Left colon (tissue), 2 donors: ENCODE measurements around the gene CD177. TPM values are rescaled to one million over a fixed set of nuclear protein-coding genes. Genes with fewer than 3 reads are reported as not detected.
"Not testable (repeated sequence)": the region's sequence is repeated elsewhere in the genome, so short reads cannot be mapped to it uniquely, and the experiment has no call there.

ENCODE experiments used
- ATAC-seq: fragments of 200-7000 bp; cut with Tn5 transposase; one replicate; pipeline ENCODE4 v1.9.1; 2020; ENCODE audit warnings: mild to moderate bottlenecking, moderate library complexity
- DNase-seq, 2 donors: peaks; one replicate each; pipeline ENCODE4 v3.0.0-alpha.2; 2020
- intact Hi-C, 2 donors: fragments of 100-400 bp; cut with DNase I in 1 of 2; cut with micrococcal nuclease in 1 of 2; formaldehyde crosslinking; loops; one replicate each; pipeline versions ENCODE4 v1.11.2 to v1.14.0; 2022; cut with DNase I, micrococcal nuclease
- total RNA-seq, 2 donors: library from RNA; stranded (reverse); fragmentation: NEBNext Ultra II Directional; extraction: Animal tissue kit (Norgen Biotek cat#: 25700); gene quantifications; one replicate each; pipeline ENCODE4 v1.2.1, GENCODE V29; 2021
- donor health status: DM: no; HTN: no; CAD: no.
- donor health status: DM: yes; HTN: yes; CAD: no.

The CD177 gene
- total RNA-seq, 2 donors from 2014 or later = 376 to 475 TPM

DNA sequence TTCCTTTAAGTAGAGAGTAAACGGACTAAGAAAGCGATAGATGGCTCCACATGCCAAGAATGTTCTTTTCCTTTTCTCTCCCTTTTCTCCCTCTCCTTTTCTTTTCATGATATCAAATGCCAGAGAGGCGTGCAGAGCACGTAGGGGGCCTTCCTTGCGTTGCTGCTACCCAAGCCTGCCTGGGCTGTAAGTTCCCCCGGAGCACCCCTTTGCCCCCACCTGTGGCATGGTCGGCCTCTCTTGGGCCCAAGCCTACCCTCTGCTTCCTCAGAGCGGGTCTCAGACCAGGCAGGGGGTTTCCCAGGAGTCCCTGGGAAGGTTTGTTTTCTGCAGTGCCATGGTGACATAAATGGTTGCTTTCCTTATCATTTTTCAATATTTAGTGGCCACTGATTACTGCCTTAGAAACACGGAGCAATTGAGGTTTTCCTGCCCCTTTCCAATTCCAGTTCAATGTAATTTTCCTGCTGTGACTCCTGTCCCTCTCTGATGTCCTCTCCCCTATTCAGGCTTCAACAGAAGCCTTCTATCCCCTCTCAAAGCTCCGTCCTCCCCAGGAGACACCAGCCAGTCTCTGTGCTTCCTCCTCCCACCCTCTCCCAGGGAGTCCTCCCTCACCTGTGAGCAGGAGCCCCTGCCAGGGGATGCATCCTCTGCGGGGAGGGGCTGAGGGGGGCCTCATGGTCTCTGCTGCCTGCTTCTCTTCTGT lies 22.6 kb upstream of the CD177 start:
- ATAC-seq = no peak
- DNase-seq = no peak
- intact Hi-C loops = no loop called here

DNA sequence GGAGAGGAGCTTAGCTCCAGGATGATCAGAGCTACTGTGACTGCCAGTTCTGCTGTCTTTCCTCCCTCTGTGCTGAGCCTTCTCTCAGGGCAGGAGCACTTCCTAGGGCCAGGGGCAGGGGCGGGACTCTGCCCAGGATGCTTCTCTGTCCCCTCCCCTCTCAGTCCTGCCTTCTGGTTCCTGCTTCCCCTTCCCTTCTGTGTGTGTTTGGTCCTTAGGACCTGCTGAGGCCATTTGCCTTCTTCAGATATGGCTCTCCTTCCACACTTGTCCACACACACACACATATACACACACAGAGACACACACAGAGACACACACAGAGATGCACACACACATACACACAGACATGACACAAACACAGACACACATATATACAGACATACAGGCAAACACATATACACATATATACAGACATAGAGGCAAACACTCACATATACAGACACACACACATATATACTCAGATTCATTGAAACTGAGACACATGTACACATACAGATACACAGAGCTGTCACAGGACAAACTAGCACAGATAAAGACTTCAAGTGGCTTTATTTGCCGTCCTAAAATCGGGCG lies 22.0 kb upstream of the CD177 start:
- intact Hi-C loops = no loop called here
- DNase-seq = no peak
- peak; percentile 24 for ATAC-seq

DNA sequence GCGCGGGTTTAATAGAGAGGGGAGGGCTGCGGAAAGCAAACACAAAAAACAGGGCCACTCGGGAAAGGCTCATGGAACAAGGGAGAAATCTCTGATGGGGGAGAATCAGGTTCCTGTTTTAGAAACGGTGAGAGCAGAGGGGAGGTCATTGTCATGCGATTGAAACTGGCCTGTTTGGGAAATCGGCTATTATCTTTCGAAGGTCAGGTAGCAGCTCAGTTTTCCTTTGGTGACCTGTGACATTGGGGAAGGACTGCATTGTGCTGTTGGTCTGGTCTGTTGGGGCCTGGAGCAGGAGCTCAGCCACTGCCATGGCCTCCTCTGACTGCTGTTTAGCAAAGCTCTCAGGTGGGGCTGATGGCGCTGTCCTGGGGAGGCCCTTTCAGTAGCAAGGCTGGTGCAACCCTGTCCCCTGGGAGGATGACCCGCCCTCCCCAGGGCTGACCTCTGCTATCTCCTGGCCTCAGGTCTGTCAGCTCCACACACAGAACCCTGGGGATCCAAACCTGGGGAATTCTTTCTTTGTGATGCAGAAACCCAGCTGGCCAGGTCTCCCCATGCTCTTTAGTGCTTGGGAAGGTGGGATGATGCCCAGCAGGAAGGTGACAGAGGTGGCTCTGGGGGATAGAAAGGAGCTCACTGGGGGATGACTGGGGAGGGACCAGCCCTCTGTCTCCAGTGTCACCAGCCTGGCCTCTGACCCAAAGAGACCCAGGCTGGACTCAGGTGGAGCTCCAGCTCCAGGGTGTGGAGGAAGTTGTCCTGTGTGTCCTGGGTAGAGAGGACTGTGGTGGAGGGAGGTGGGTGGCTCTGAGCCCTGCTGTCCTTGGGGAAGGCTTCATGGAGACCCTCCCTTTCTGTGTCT lies 21.2 kb upstream of the CD177 start:
- intact Hi-C loops = no loop called here
- ATAC-seq (peak; percentile 77), DNase-seq (peak; percentile 12 to 35)

DNA sequence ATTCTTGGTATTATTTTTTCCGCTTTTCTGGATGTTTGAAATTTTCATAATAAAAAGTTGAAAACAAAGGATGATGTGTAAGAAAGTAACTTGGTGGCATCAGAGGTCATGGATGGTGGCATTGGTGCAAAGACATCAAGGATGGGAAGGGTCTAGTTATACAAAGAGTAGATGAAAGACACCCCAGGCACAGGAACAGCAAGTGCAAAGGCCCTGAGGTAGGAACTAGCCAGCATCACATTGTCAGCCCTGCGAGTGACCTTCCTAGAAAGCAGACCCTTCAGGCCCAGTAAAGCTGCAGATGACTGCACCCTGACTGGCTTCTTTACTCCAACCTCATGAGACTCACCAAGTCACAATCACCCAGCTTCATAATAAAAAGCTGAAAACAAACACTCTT lies 17.0 kb upstream of the CD177 start:
- ATAC-seq, DNase-seq, intact Hi-C loops: not testable (repeated sequence)

DNA sequence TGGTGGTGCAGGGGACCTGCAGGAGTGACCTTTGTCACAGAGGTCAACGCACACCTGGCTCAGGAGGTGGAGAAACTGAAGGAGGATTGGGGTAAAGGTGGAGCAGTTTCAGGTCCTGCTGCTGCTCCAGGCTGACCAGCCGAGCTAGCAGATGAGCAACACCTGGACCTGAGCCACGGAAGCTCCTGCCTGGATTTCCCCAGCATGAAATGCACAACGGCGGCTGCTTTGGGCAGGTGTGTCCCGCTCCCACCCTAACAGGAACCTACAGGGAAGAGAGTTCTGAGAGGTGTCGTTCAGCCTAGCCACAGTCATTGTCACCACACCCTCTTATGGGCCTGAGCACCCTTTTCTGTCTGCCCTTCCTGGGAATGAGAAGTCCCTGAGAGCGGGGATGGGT lies 15.7 kb upstream of the CD177 start:
- DNase-seq = peak; percentile 54 to 77
- intact Hi-C loops = no loop called here
- peak; percentile 81 for ATAC-seq

DNA sequence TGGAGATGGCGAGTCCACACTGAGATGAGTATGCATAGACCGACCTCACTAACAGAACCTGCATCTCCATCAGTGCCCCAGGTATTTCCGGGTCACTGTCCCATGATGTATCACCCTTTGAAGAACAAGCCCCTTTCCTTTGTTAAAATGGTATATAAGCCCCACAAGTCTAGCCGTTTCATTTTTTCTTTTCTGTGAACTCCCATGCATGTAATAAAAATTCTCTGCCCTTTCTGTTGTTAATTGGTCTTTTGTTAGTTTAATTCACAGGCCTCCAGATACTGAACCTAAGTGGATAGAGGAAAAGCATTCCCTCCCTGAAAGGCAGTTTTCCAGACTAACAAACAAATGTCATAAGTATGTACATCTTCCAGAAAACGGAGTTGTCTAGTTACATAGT lies 15.0 kb upstream of the CD177 start:
- DNase-seq = no peak
- ATAC-seq = no peak
- intact Hi-C loops = no loop called here

DNA sequence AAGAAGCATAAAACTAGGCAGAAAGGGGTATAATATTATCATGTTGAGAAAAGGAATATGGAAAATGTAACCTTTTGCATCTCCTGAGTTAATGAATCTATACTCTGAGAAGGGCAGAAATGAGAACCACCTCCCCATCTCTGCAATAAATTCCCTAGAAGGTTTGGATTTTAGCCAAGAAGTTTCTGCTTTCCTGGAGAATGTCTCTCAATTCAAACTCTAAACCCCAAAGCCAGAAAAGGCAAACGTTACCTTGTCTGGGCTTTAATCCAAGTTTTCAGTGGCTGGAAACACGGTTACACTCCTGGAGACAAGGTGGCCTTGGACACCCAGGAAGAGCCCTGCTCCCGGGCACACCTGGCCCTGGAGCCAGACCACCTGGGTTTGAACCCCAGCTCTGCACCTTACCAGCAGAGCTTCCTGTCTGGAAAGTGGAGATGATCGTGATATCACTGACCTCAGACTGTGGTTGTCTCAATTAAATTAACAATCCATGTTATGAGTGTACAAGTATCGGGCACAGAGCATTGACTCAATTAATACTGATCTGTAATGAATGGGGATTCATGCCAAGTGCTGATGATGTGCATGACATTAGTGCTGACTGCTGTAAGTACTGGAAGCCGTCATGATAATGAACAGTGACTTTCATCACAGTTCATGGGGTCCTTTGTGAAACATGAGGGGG lies 14.1 kb upstream of the CD177 start:
- DNase-seq, intact Hi-C loops: not testable (repeated sequence)
- ATAC-seq = peak; percentile 49

DNA sequence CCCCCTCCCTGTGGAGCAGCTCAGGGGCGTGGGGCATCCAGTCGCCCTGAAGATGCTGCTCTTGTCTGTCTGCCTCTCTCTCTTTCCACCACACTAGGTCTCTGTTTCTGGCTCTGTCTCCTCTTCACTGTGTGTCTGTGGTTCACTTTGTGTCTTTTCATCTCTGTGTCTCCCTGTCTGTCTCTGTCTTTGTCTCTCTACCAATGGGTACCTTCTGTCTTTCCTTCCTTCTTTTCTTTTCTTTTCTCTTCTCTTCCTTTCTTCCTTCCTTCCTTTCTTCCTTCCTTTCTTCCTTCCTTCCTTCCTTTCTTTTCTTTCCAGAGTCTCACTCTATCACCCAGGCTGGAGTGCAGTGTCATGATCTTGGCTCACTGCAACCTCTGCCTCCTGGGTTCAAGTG lies 13.4 kb upstream of the CD177 start:
- ATAC-seq, intact Hi-C loops, DNase-seq: not testable (repeated sequence)

DNA sequence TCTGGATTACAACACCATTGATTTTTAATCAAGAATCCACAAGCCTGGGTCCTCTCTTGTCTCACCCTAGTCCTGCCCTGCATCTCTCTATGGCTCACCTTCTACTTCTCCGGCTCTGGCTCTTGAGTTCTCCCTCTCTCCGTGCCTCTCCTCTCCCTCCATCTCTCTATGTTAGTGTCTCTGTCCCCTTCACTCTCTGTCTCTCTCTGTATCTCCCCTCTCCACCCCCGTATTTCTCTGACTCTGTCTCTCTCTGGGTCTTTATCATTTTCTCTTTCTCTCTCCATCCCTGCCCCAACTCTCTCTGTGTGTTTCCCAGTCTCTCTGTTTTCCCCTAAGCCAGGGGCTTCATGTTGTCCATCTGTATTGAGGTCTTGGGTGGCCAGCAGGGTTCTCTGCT lies 12.4 kb upstream of the CD177 start:
- intact Hi-C loops, DNase-seq, ATAC-seq: not testable (repeated sequence)

DNA sequence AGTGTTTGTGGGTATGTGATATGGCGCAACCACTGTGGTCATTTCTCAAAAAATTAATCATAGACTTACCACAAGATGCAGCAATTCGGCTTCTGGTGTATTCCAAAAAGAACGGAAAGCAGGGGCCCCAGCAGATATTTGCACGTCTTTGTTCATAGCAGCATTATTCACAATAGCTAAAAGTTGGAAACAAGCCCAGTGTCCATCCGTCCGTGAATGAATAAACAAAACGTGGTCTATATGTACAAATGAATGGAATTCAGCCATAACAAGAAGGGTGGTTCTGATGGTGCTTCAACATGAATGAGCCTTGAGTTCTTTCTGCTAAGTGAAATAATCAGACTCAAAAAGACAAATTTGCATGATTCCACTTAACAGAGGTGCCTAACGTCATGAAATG lies 11.4 kb upstream of the CD177 start:
- intact Hi-C loops, DNase-seq, ATAC-seq: not testable (repeated sequence)

DNA sequence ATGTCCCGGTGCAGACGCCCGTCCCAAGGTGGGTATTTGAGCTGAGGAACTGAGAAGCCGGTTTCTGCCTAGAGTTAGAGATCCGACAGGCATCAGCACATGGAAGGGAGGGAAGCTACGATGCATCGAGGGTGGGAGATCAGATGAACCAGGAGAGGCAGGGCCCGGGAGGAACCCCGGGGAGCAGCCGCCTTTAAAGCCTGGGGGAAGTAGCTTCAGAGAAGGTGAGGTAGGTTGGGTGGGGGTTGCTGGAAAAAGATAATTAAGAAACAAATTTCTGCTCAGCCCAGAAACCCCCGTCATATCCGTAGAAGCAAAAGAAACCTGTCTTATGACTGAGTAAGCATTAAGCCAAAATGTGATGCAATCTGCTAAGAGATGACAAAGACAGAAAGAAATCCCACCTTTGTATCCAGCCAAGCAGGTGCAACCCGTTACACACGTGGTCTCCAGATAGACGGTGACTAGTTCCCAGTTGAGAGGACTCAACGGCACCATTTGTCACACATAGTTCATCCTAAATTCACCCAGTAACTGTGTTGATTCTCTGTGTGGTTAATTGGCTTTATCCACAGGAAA lies 9.1 kb upstream of the CD177 start:
- DNase-seq, intact Hi-C loops, ATAC-seq: not testable (repeated sequence)

DNA sequence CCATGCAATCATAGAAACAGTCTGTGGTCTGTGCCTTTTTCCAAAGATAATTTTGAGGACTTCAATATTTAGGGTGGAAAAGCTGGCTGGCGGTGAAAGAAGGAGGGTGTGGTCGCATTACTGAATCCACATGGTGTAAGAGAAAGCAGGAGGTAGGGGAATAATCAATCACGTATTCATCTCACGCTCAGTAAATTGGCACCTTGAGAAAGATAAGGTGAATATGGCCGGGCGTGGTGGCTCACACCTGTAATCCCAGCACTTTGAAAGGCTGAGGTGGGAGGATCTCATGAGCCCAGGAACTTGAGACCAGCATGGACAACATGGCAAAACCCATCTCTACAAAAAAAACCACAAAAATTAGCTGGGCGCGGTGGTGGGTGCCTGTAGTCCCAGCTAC lies 3.7 kb upstream of the CD177 start:
- ATAC-seq = peak; percentile 71
- DNase-seq, intact Hi-C loops: not testable (repeated sequence)

DNA sequence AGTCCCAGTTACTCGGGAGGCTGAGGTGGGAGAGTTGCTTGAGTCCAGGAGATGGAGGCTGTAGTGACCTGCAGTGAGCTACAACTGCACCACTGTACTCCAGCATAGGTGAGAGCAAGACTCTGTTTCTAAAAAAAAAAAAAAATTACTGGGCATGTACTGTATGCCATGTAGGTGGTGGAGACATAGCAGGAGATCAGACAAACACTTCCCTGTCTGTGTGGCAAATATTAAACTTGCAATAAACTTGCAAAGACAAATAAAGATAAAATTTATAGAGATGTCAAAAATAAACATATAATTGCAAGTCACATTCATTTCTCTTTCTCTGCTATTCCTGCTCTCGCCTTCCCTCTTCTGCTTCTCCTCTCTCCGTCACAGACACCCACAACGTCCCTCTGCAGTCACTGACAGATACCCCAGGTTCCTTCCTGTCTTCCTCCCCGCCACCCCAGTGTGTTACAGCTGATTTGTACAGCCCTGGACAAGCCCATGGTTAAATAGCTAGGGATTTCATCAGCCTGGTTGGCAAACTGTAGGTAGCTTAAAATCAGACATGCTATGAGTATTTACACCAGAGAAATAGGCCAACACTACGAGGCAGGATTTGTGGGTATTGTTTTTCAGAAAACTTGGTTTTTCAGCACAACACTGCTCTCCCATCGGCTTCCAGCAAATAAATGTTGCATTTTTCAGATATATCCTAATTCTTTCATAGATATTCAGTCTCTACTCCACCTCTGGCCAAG lies 1.3 kb upstream of the CD177 start:
- intact Hi-C loops = no loop called here
- ATAC-seq (peak; percentile 67), DNase-seq (no peak)

DNA sequence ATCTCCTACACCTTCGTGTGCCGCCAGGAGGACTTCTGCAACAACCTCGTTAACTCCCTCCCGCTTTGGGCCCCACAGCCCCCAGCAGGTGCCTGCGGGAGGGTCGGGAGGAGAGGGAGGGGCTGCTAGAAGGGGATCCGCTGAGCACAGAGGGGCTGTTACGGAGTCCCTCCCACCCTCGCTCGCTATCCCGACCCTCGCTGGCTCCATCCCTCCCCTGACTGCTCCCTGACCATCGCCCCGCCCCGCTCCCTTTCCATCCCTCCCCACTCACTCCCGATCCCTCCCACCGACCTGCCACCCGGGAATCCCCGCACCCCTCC lies 780 bp downstream of the CD177 start:
- ATAC-seq (peak; percentile 21), DNase-seq (peak; percentile 56 to 64)
- intact Hi-C loops = no loop called here

DNA sequence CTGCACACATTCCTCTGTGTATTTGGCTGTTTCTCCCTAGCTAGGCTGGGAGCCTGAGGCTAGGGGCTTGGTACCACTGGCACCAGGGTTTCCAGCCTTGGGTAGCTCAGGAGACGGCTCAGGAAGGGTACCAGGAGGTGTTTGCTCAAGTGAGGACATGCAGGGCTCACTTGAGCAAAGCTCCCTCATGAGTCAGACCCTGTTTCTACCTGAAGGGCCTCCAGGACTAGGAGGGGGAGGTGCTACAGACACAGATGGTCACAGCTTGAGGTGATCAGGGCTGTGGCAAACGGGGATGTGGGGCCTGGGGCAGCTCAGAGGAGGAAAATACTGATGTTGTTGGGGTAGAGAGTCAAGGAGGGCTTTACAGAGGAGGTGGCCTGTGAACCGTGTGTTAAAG lies 3.3 kb downstream of the CD177 start:
- ATAC-seq, DNase-seq, intact Hi-C loops: not testable (repeated sequence)

DNA sequence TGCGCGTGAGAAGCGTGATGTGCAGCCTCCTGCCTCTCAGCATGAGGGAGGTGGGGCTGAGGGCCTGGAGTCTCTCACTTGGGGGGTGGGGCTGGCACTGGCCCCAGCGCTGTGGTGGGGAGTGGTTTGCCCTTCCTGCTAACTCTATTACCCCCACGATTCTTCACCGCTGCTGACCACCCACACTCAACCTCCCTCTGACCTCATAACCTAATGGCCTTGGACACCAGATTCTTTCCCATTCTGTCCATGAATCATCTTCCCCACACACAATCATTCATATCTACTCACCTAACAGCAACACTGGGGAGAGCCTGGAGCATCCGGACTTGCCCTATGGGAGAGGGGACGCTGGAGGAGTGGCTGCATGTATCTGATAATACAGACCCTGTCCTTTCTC lies 8.7 kb downstream of the CD177 start:
- ATAC-seq (no peak), DNase-seq (no peak)
- intact Hi-C loops = no loop called here

DNA sequence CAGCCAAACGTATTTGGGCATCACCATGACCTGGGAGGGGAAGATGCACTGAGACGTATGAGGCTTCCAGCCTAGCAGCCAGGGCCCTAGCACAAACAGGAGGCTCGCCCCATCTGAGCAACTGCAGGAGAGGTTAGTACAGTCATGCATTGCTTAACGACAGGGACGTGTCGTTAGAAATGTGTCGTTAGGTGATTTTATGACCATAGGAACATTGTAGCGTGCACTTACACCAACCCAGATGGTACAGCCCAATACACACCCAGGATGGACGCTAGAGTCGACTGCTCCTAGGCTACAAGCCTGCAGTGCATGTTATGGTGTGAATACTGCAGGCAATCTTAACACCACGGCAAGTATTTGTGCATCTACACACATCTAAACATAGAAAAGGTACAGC lies 9.3 kb downstream of the CD177 start:
- ATAC-seq = peak; percentile 92
- intact Hi-C loops = no loop called here
- DNase-seq = peak; percentile 49 to 62

DNA sequence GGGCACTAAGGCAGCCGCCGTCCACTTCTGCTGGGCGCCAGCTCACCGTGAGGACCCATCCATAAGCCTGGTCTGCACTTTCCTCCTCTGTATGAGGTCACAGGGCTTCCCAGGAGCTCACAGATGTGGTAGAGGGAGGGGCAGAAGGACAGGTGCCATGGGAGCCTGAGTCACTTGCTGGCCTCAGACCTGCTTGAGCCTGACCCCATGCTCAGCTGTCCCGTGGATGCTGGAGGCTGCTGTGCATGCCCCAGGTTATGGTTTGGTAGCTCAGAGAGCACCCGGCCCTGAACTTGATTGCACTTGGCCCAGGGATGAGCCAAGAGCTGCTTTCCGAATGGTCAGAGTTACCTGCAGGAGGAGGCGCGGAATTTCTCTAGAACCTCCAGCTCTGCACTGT lies 12.2 kb downstream of the CD177 start:
- DNase-seq, ATAC-seq, intact Hi-C loops: not testable (repeated sequence)
